ENCODE measurements around the gene ITPKB.

Gene ITPKB

DNA sequence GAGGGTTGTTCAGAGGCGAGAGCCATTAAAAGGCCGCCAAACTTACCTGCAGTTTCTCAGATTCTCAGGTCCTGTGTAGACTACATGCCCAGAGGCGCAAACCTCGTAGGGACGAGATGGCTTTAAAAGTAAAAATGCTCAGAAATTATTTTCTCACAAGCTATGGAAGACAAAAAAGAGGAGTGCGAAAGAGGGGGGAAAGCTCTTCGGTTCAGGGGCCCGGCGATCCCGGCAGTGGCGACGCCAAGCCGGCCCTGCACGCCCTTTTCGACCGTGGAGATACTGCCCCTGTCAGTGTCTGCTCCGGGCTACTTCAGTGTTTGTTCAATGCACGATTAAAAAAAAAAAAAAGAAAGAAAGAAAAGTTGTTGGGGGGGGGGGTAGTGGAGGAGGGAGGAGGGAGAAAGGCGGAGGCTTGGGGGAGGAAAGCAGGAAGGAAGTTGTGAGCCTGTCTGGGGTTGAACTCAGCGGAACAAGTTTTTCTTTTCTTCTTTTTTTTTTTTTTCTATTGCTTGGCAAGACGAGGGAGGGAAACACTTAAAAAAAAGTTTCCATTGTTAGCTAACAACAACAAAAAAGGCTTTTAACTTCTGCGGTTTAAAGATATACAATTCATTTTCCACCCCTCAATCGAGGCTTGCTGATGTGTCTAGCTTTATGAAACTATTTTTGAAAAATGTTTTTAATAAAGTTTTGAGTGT lies at the start of gene ITPKB:
ITPKB (minus strand) TSS at position 288 of the 701 bp plus-strand sequence. CDS start 1,824 bp downstream, outside the sequence.
- Mint-ChIP-seq H3K27me3 (ENCODE audit: low read depth) (no peaks in the 10 kb centered on the region), H3K36me3 (ENCODE audit: low read depth) (peaks cover 30% of the 10 kb centered on the region), H3K27ac (peak within 1 kb of the TSS; percentile 84), H3K4me1 (ENCODE audit: low read depth) (peaks cover 34% of the 10 kb centered on the region), H3K9me3 (peaks cover 5% of the 10 kb centered on the region), H3K4me3 (peak within 1 kb of the TSS; percentile 87)
- DNase-seq (ENCODE audit: low spot score): peak; percentile 48

DNA sequence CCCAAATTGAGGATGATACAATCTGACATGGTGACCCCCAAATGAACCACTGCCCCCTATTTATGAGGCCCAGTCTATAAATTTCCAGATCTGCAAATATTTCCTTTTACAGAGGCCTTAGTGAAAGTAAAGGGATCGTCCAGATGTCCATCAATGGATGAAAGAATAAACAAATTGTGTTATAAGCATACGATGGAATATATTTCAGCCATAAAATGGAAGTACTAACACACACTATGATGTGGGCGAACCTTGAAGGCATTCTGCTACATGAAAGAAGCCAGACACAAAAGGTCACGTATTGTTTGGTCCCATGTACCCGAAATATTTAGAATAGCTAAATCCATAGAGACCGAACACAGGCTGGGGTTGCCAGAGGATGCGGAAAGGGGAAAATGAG lies 48.6 kb upstream of the ITPKB start:
- no peaks in the 10 kb centered on the region for H3K9me3 Mint-ChIP-seq
- no peaks in the 10 kb centered on the region for H3K4me1 Mint-ChIP-seq (ENCODE audit: low read depth)
- H3K27ac Mint-ChIP-seq: no peak overlapping the region
- H3K27me3 Mint-ChIP-seq (ENCODE audit: low read depth): peaks cover 19% of the 10 kb centered on the region
- no peak overlapping the region for H3K4me3 Mint-ChIP-seq
- no peaks in the 10 kb centered on the region for H3K36me3 Mint-ChIP-seq (ENCODE audit: low read depth)
- DNase-seq (ENCODE audit: low spot score): no peak

DNA sequence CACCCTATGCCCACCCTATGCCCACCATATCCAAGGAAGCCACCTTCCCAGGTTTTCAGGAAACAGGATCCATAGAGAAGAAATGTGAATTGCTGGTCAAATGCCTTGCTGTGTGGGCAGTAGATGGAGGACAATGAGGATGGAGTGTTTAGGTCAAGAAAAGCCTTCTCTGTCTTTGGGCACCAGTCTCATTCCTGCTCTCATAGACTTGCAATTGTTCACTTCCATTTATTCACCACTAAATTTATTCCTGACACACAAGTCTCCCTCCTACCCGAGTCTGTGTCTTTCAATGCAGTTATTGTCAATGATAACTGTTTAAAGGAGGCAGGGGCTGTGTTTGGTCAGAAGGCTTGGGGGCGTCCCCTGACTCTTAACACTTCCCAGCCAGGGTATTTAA lies 48.0 kb upstream of the ITPKB start:
- no peak for DNase-seq (ENCODE audit: low spot score)
- Mint-ChIP-seq H3K27me3 (ENCODE audit: low read depth) (peaks cover 16% of the 10 kb centered on the region), H3K27ac (no peak overlapping the region), H3K4me1 (ENCODE audit: low read depth) (no peaks in the 10 kb centered on the region), H3K4me3 (no peak overlapping the region), H3K36me3 (ENCODE audit: low read depth) (no peaks in the 10 kb centered on the region), H3K9me3 (no peaks in the 10 kb centered on the region)

DNA sequence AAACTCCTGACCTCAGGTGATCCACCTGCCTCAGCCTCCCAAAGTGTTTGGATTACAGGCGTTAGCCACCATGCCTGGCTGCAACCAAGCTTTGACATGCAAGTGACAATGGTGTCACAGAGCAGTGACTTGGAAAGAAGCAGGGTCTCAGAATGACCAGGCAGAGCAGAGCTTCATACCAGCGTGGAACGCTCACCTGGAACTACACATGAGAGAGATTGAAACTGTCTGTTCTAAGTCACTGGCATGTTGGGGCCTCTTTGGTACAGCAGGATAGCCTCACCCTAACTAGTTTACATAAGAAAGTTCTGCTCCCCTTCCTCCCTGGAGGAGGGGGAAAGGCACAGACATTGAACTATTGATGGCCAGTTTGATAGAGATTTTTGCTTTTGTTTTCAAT lies 47.5 kb upstream of the ITPKB start:
- Mint-ChIP-seq H3K36me3 (ENCODE audit: low read depth) (no peaks in the 10 kb centered on the region), H3K9me3 (no peaks in the 10 kb centered on the region), H3K27ac (no peak overlapping the region), H3K27me3 (ENCODE audit: low read depth) (peaks cover 16% of the 10 kb centered on the region), H3K4me1 (ENCODE audit: low read depth) (no peaks in the 10 kb centered on the region), H3K4me3 (no peak overlapping the region)
- no peak for DNase-seq (ENCODE audit: low spot score)

DNA sequence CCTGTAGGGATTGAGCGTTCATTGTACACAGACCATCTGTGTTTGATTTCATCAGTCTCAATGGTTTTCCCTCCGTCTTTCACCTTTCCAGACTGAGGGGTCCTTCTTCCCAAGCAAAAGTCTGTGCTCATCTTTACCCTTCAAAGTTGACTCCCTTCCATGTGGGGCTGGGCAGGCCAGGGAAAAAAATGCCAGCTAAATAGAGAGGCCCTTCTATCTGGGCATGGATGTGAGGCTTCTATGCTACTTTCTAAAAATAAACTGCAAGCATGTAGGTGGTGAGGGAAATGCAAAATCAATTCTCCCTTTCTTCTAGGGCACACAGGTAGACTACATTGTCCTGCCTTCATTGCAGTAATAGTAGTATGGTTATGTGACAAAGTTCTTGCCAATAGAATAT lies 46.7 kb upstream of the ITPKB start:
- no peaks in the 10 kb centered on the region for H3K4me1 Mint-ChIP-seq (ENCODE audit: low read depth)
- H3K9me3 Mint-ChIP-seq: no peaks in the 10 kb centered on the region
- no peak overlapping the region for H3K27ac Mint-ChIP-seq
- H3K4me3 Mint-ChIP-seq: no peak overlapping the region
- H3K27me3 Mint-ChIP-seq (ENCODE audit: low read depth): peaks cover 13% of the 10 kb centered on the region
- H3K36me3 Mint-ChIP-seq (ENCODE audit: low read depth): no peaks in the 10 kb centered on the region
- DNase-seq (ENCODE audit: low spot score): no peak

DNA sequence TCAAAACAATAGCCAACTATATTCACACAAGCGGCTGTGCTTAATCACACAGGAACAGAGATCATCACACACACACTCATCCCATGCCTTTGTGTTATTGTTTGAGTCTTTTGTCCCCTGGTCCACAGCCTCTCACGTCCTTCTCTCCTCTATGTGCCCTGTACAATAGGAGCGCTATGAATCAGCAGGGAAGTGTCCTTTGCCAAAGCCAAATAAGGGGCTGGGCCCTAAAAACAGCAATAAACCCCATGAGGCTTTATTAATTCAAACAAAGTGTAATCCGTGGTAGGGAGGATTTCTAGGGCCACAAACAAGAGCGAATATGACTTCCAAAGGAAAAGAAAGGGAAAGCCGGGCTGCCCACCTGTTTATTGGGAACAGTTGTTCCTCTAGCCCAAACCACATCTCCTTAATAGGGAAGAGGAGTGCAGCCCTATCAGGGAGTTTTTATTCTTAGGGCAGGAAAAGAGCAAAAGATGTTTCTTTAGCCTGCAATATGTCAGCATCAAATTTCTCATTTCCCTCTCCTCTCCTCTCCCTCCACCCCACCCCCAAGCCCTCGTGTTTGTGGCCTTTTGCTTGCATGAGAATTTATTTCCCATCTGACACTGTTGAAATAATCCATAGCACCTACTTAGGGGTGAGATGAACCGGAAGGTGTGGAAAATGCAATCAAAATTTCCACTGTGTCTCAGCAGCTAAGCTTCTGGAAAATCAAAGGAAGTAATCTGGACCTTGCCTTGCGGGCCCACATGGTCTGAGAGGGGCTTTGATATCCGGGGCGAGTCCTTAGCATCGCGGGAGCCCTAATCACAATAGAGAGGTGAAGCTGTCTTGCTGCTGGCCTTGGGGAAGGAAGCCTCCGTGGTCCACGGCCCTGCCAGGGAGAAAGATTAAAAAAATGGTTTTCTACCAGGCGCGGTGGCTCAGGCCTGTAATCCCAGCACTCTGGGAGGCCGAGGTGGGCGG lies 45.3 kb upstream of the ITPKB start:
- DNase-seq (ENCODE audit: low spot score): no peak
- no peaks in the 10 kb centered on the region for H3K9me3 Mint-ChIP-seq
- H3K4me1 Mint-ChIP-seq (ENCODE audit: low read depth): peaks cover 2% of the 10 kb centered on the region
- H3K27ac Mint-ChIP-seq: no peak overlapping the region
- H3K36me3 Mint-ChIP-seq (ENCODE audit: low read depth): no peaks in the 10 kb centered on the region
- no peak overlapping the region for H3K4me3 Mint-ChIP-seq
- peaks cover 13% of the 10 kb centered on the region for H3K27me3 Mint-ChIP-seq (ENCODE audit: low read depth)

DNA sequence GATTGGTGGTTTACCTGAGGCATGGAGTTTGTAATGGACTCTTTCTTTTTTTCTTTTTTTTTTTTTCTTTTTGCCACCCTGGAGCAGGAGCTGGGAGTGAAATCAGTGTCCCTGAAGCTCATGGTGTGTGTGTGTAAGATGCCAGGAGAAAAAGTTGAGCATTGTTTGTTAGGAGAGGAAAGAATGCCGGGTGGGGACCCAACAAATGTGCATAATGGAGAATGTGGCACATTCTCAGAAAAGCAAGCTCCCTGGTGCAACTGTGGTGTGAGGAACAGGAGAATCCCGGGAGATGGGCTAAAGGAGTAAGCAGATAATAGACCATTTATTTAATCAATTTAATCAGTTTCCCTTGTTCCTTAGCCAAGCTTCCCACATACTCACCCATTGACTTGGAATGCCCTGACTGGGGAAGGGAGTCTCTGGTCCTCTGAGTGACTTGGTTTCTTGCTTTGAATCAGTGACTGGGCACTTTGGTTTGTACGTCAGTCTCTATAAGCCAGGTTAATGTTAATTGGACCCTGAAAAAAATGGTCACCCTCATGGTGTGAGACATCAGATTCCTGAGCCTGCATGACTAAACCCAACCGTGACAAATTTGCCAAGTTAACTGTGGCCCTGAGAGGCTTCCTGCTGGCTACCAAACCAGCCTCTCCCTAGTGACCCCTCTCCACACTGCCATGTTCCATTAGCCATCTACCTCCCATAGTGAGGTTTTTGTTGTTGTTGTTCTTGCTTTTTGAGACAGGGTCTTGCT lies 43.9 kb upstream of the ITPKB start:
- Mint-ChIP-seq H3K27ac (no peak overlapping the region), H3K4me1 (ENCODE audit: low read depth) (peaks cover 2% of the 10 kb centered on the region), H3K36me3 (ENCODE audit: low read depth) (no peaks in the 10 kb centered on the region), H3K9me3 (no peaks in the 10 kb centered on the region), H3K27me3 (ENCODE audit: low read depth) (peaks cover 7% of the 10 kb centered on the region), H3K4me3 (no peak overlapping the region)
- DNase-seq (ENCODE audit: low spot score): no peak

DNA sequence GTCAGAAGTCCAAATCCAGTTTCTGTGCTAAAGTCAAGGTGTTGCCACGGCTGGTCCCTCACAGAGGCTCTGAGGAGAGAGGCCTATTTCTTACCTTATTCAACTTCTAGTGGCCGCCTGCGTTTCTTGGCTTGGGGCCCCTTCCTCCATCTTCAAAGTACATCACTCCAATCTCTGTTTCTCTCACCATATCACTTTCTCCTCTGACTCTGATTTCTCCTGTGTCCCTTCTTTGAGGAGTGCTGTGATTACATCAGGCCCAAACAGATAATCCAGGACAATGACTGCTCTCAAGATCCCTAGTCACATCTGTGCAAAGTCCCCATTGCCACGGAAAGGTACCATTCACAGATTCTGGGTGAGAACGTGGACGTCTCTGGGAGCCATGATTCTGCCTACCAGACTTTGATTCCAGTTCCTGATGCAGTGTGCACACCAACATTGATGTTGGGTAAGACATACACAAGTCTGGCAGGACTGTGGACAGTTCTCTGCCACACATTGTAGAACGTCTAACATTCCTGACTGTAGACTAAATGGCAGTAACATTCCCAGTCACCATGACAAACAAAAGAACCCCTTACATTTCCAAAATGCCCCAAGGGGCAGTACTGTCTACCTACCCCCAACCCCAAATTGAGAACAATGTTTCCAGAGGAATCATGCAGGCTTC lies 43.0 kb upstream of the ITPKB start:
- DNase-seq (ENCODE audit: low spot score): no peak
- Mint-ChIP-seq H3K9me3 (no peaks in the 10 kb centered on the region), H3K27ac (no peak overlapping the region), H3K36me3 (ENCODE audit: low read depth) (no peaks in the 10 kb centered on the region), H3K27me3 (ENCODE audit: low read depth) (peaks cover 4% of the 10 kb centered on the region), H3K4me3 (no peak overlapping the region), H3K4me1 (ENCODE audit: low read depth) (peaks cover 2% of the 10 kb centered on the region)

DNA sequence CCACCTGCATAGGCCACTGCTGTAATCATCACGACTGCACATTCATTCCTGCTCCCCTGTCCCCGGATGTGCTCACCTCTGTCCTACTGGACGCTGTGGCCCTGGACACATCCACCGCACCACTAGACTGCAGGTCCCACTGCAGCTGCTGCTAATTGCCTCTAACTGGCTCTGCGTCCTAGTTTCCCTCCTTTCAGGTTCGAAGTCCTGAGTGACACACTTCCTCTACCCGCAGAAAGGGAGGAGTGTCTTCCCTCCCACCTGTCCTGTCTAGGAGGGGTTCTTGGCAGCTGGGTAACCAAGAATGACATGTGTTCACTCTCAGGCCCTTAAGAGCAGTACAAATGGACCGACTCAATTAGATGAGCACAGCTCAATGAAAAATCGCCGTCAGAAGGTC lies 40.5 kb upstream of the ITPKB start:
- no peaks in the 10 kb centered on the region for H3K9me3 Mint-ChIP-seq
- H3K27ac Mint-ChIP-seq: no peak overlapping the region
- peaks cover 2% of the 10 kb centered on the region for H3K4me1 Mint-ChIP-seq (ENCODE audit: low read depth)
- H3K36me3 Mint-ChIP-seq (ENCODE audit: low read depth): no peaks in the 10 kb centered on the region
- DNase-seq (ENCODE audit: low spot score): no peak
- H3K27me3 Mint-ChIP-seq (ENCODE audit: low read depth): peaks cover 3% of the 10 kb centered on the region
- no peak overlapping the region for H3K4me3 Mint-ChIP-seq

DNA sequence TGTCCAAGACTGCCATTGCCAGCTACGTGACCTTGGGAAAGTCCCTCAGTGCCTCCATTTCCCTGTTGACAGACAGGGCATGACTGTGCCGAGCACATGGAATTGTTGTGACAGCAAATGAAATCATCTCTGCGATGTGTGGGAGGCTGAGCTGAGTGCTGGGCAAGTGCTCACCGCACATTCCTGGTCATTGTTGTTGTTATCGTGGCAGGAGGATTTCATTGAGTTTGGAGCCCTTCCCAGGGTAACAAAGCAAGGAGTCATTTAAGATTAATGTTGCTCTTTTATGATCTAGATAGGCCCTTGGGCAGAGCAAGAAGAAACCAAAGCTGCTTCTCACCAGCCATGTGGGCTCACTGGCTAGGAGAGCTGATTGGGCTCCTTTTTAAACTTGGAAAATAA lies 39.6 kb upstream of the ITPKB start:
- Mint-ChIP-seq H3K27me3 (ENCODE audit: low read depth) (peaks cover 3% of the 10 kb centered on the region), H3K4me1 (ENCODE audit: low read depth) (peaks cover 2% of the 10 kb centered on the region), H3K9me3 (no peaks in the 10 kb centered on the region), H3K36me3 (ENCODE audit: low read depth) (no peaks in the 10 kb centered on the region), H3K4me3 (no peak overlapping the region), H3K27ac (no peak overlapping the region)
- no peak for DNase-seq (ENCODE audit: low spot score)

DNA sequence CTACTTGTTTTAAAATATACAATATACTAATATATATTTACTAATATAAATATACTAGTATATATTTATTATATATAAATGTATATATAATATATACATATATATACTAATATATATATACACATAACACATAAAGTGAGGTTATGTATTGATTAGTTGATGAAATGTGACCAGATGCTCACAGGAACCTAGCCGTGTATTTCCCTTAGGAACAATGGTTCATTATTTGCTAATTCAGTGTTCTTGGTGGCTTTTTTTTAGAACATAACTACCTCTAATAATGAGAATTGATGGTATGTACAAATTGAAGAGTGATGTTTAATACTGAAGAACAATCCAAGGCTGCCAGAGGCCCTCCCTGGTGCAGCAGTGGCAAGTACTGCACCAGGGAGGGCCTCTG lies 37.9 kb upstream of the ITPKB start:
- no peak for DNase-seq (ENCODE audit: low spot score)
- Mint-ChIP-seq H3K36me3 (ENCODE audit: low read depth) (no peaks in the 10 kb centered on the region), H3K4me3 (no peak overlapping the region), H3K27me3 (ENCODE audit: low read depth) (peaks cover 3% of the 10 kb centered on the region), H3K9me3 (no peaks in the 10 kb centered on the region), H3K4me1 (ENCODE audit: low read depth) (peaks cover 5% of the 10 kb centered on the region), H3K27ac (no peak overlapping the region)

DNA sequence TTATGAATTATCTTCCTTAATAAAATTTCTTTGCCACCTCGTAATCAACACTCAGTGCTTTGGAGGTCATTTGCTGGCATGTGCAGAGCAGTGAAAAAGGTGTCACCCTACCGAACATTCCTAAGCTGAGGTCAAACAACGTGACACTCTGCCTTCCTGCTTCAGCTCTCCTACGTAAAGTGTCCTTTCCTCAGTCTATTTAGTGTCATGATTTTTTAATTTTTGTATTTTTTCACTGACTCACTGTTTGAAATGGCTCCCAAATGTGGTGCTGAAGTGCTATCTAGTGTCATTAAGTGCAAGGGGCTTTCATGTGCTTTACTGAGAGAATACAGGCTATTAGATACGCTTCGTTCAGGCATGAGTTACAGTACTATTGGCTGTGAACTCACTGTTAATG lies 37.0 kb upstream of the ITPKB start:
- no peak for DNase-seq (ENCODE audit: low spot score)
- Mint-ChIP-seq H3K27ac (no peak overlapping the region), H3K36me3 (ENCODE audit: low read depth) (no peaks in the 10 kb centered on the region), H3K4me3 (no peak overlapping the region), H3K9me3 (no peaks in the 10 kb centered on the region), H3K27me3 (ENCODE audit: low read depth) (peaks cover 6% of the 10 kb centered on the region), H3K4me1 (ENCODE audit: low read depth) (peaks cover 5% of the 10 kb centered on the region)

DNA sequence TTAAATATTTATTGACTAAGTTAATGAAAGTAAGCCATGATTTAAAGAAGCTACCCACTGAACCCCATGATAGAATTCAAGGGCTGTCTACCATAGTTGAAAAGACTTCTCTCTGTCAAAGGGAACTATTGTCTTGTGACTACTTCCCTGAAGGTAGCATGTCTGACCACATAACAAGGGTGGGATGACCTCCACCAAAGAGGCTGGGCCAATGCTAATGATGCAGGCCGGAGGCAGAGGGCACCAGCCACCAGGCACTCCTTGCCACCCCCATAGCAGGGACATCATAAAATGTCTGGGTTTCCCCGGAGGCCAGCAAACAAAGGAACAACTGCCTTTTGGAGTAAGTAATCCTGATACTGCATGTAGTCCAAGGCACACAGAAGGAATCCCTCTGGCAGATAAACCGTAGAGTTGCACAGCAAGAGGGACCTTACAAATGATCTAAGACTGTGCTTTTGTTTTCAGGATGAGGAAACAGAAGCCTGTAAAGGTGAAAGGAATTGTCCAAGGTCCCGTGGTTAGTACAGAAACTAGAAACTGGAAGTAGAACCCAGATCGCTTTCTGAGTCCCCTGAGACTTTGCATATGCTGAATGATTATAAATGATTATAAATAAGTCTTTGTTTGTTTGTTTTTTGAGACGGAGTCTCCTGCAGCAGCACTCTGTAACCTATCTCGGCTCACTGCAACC lies 33.5 kb upstream of the ITPKB start:
- no peaks in the 10 kb centered on the region for H3K9me3 Mint-ChIP-seq
- H3K4me1 Mint-ChIP-seq (ENCODE audit: low read depth): peaks cover 3% of the 10 kb centered on the region
- H3K27ac Mint-ChIP-seq: no peak overlapping the region
- H3K4me3 Mint-ChIP-seq: no peak overlapping the region
- no peak for DNase-seq (ENCODE audit: low spot score)
- H3K27me3 Mint-ChIP-seq (ENCODE audit: low read depth): peaks cover 3% of the 10 kb centered on the region
- H3K36me3 Mint-ChIP-seq (ENCODE audit: low read depth): no peaks in the 10 kb centered on the region
